Measurements from ENCODE around the gene CDHR2.

CDHR2 gene

GRCh38 chr5:176631383-176632200, 82.5 kb downstream of the CDHR2 start:
- Histone ChIP-seq H3K36me3 (no peaks in the 10 kb centered on the region), H3K27me3 (ENCODE audit: insufficient read depth, low read depth, severe bottlenecking) (peaks cover 7% of the 10 kb centered on the region), H3K9me3 (ENCODE audit: severe bottlenecking) (no peaks in the 10 kb centered on the region), H3K27ac (no peak overlapping the region), H3K4me3 (ENCODE audit: low read depth, low read length) (no peak overlapping the region)
- DNase-seq, result no peak
- TF ChIP-seq CTCF (IDR thresholded peaks at IDR 0.05; ENCODE audit: low read depth, low read length), result no peak

- no peak for DNase-seq
- Histone ChIP-seq H3K36me3 (no peaks in the 10 kb centered on the region), H3K27ac (no peak overlapping the region), H3K4me3 (ENCODE audit: low read depth, low read length) (no peak overlapping the region), H3K27me3 (ENCODE audit: insufficient read depth, low read depth, severe bottlenecking) (peaks cover 7% of the 10 kb centered on the region), H3K9me3 (ENCODE audit: severe bottlenecking) (no peaks in the 10 kb centered on the region)
- TF ChIP-seq CTCF (IDR thresholded peaks at IDR 0.05; ENCODE audit: low read depth, low read length), result no peak
These were observed 83.6 kb downstream of the CDHR2 start for GRCh38 chr5:176632745-176633144.

GRCh38 chr5:176633598-176633997, 84.5 kb downstream of the CDHR2 start:
- H3K9me3 ChIP-seq (ENCODE audit: severe bottlenecking), result no peaks in the 10 kb centered on the region
- no peak overlapping the region for H3K27ac ChIP-seq
- peaks cover 7% of the 10 kb centered on the region for H3K27me3 ChIP-seq (ENCODE audit: insufficient read depth, low read depth, severe bottlenecking)
- no peak for TF ChIP-seq CTCF (IDR thresholded peaks at IDR 0.05; ENCODE audit: low read depth, low read length)
- no peak for DNase-seq
- no peak overlapping the region for H3K4me3 ChIP-seq (ENCODE audit: low read depth, low read length)
- no peaks in the 10 kb centered on the region for H3K36me3 ChIP-seq

- Histone ChIP-seq H3K36me3 (no peaks in the 10 kb centered on the region), H3K27me3 (ENCODE audit: insufficient read depth, low read depth, severe bottlenecking) (no peaks in the 10 kb centered on the region), H3K27ac (no peak overlapping the region), H3K9me3 (ENCODE audit: severe bottlenecking) (no peaks in the 10 kb centered on the region), H3K4me3 (ENCODE audit: low read depth, low read length) (no peak overlapping the region)
- no peak for DNase-seq
- no peak for TF ChIP-seq CTCF (IDR thresholded peaks at IDR 0.05; ENCODE audit: low read depth, low read length)
These were observed 87.3 kb downstream of the CDHR2 start for GRCh38 chr5:176636426-176636825.

GRCh38 chr5:176637556-176637955, 88.4 kb downstream of the CDHR2 start:
- TF ChIP-seq CTCF (IDR thresholded peaks at IDR 0.05; ENCODE audit: low read depth, low read length), result no peak
- Histone ChIP-seq H3K36me3 (no peaks in the 10 kb centered on the region), H3K4me3 (ENCODE audit: low read depth, low read length) (no peak overlapping the region), H3K9me3 (ENCODE audit: severe bottlenecking) (no peaks in the 10 kb centered on the region), H3K27me3 (ENCODE audit: insufficient read depth, low read depth, severe bottlenecking) (no peaks in the 10 kb centered on the region), H3K27ac (no peak overlapping the region)
- DNase-seq, result no peak

GRCh38 chr5:176638437-176638836, 89.3 kb downstream of the CDHR2 start:
- H3K36me3 ChIP-seq, result no peaks in the 10 kb centered on the region
- no peak overlapping the region for H3K27ac ChIP-seq
- no peaks in the 10 kb centered on the region for H3K9me3 ChIP-seq (ENCODE audit: severe bottlenecking)
- no peaks in the 10 kb centered on the region for H3K27me3 ChIP-seq (ENCODE audit: insufficient read depth, low read depth, severe bottlenecking)
- H3K4me3 ChIP-seq (ENCODE audit: low read depth, low read length), result no peak overlapping the region
- no peak for TF ChIP-seq CTCF (IDR thresholded peaks at IDR 0.05; ENCODE audit: low read depth, low read length)
- no peak for DNase-seq

Measured in WERI-Rb-1 (cell line).